ENCODE results near the gene KRTAP3-2. TPM values are rescaled to one million over a fixed set of nuclear protein-coding genes. Genes with fewer than 3 reads are reported as not detected.

Gene KRTAP3-2
- total and polyA plus RNA-seq, 2 donors (not counting 1 experiment from before 2014, with no cell fraction given), result not detected

- no peaks in the 10 kb centered on the region for H3K9me3 Mint-ChIP-seq (ENCODE audit: insufficient read depth)
- TF ChIP-seq EZH2 (IDR thresholded peaks at IDR 0.05; ENCODE audit: borderline replicate concordance, insufficient read depth, low read depth, low read length, poor library complexity, severe bottlenecking) (no peak), CTCF (IDR thresholded peaks at IDR 0.05) (no peak)
- ChIA-PET POLR2A (no interaction called here), CTCF (interaction anchor here (0.6 kb wide), 1 partner anchor 570 kb away, joined by 4 read pairs; no protein-coding TSS in a partner anchor)
- no peak overlapping the region for H3K4me2 ChIP-seq (replicated peaks; ENCODE audit: low read depth, low read length, poor library complexity, severe bottlenecking)
- H4K20me1 ChIP-seq (ENCODE audit: control insufficient read depth, insufficient read depth, low read length, poor library complexity, severe bottlenecking), result no peaks in the 10 kb centered on the region
- DNase-seq (no peak), ATAC-seq (ENCODE audit: low read depth) (no peak)
- H3K36me3 ChIP-seq (replicated peaks in 1 of 2; ENCODE audit: control extremely low read depth in 1 of 2, control insufficient read depth in 1 of 2, extremely low read depth in 1 of 2, insufficient read depth in 2 of 2, low read length in 1 of 2), result no peaks in the 10 kb centered on the region
- H3K4me1 Mint-ChIP-seq, result no peaks in the 10 kb centered on the region
- peaks cover 0 to 29% (median 14%) of the 10 kb centered on the region in 4 experiments for H3K27me3 ChIP-seq (replicated peaks in 1 of 4; ENCODE audit: control extremely low read depth in 1 of 4, control insufficient read depth in 3 of 4, insufficient read depth in 4 of 4, low read length in 3 of 4)
- no peaks in the 10 kb centered on the region for H3K4me1 ChIP-seq (ENCODE audit: control insufficient read depth in 2 of 2, insufficient read depth in 2 of 2, low read length in 2 of 2)
- no peaks in the 10 kb centered on the region for H3K79me2 ChIP-seq (ENCODE audit: control insufficient read depth, insufficient read depth, low read length)
- no peak overlapping the region for H3K27ac ChIP-seq (ENCODE audit: low read length in 2 of 2)
- no peak overlapping the region for H2AFZ ChIP-seq (ENCODE audit: insufficient read depth, low read depth, low read length, poor library complexity, severe bottlenecking)
- H3K27ac Mint-ChIP-seq, result no peak overlapping the region
- H3K9ac ChIP-seq (ENCODE audit: low read length), result no peak overlapping the region
- no peak overlapping the region for H3K4me3 ChIP-seq (ENCODE audit: control extremely low read depth in 1 of 5, extremely low read depth in 1 of 5, insufficient read depth in 1 of 5, low read depth in 2 of 5, low read length in 4 of 5)
- H3K27me3 Mint-ChIP-seq, result peaks cover 40% of the 10 kb centered on the region
- peaks cover 0 to 3% (median 0%) of the 10 kb centered on the region in 3 donors for H3K9me3 ChIP-seq (ENCODE audit: control extremely low read depth in 1 of 3, control insufficient read depth in 2 of 3, insufficient read depth in 1 of 3, low read length in 2 of 3)
- intact Hi-C loops (cut with micrococcal nuclease), result no loop called here
- H3K4me3 Mint-ChIP-seq, result no peak overlapping the region
- 93% methylated on average over 8 of the region's 8 CpGs for WGBS (ENCODE audit: insufficient coverage)
These were observed 19.1 kb downstream of the KRTAP3-2 start for GRCh38 chr17:40980596-40980995.

- intact Hi-C loops (cut with micrococcal nuclease), result no loop called here
- H3K79me2 ChIP-seq (ENCODE audit: control insufficient read depth, insufficient read depth, low read length), result no peaks in the 10 kb centered on the region
- H3K27ac Mint-ChIP-seq, result no peak overlapping the region
- H3K9ac ChIP-seq (ENCODE audit: low read length), result no peak overlapping the region
- H3K9me3 ChIP-seq (ENCODE audit: control extremely low read depth in 1 of 3, control insufficient read depth in 2 of 3, insufficient read depth in 1 of 3, low read length in 2 of 3), result peaks cover 0 to 3% (median 0%) of the 10 kb centered on the region in 3 donors
- H3K4me3 Mint-ChIP-seq, result no peak overlapping the region
- no peak overlapping the region for H3K4me2 ChIP-seq (replicated peaks; ENCODE audit: low read depth, low read length, poor library complexity, severe bottlenecking)
- WGBS (ENCODE audit: insufficient coverage), result 84% methylated on average over 3 of the region's 3 CpGs
- peaks cover 44% of the 10 kb centered on the region for H3K27me3 Mint-ChIP-seq
- no peaks in the 10 kb centered on the region for H4K20me1 ChIP-seq (ENCODE audit: control insufficient read depth, insufficient read depth, low read length, poor library complexity, severe bottlenecking)
- DNase-seq, result no peak
- no peaks in the 10 kb centered on the region for H3K4me1 ChIP-seq (ENCODE audit: control insufficient read depth in 2 of 2, insufficient read depth in 2 of 2, low read length in 2 of 2)
- no peak overlapping the region for H2AFZ ChIP-seq (ENCODE audit: insufficient read depth, low read depth, low read length, poor library complexity, severe bottlenecking)
- ChIA-PET POLR2A (no interaction called here), CTCF (no interaction called here)
- ATAC-seq (ENCODE audit: low read depth), result no peak
- no peaks in the 10 kb centered on the region for H3K9me3 Mint-ChIP-seq (ENCODE audit: insufficient read depth)
- no peaks in the 10 kb centered on the region for H3K4me1 Mint-ChIP-seq
- H3K27ac ChIP-seq (ENCODE audit: low read length in 2 of 2), result no peak overlapping the region
- H3K36me3 ChIP-seq (replicated peaks in 1 of 2; ENCODE audit: control extremely low read depth in 1 of 2, control insufficient read depth in 1 of 2, extremely low read depth in 1 of 2, insufficient read depth in 2 of 2, low read length in 1 of 2), result no peaks in the 10 kb centered on the region
- peaks cover 0 to 29% (median 14%) of the 10 kb centered on the region in 4 experiments for H3K27me3 ChIP-seq (replicated peaks in 1 of 4; ENCODE audit: control extremely low read depth in 1 of 4, control insufficient read depth in 3 of 4, insufficient read depth in 4 of 4, low read length in 3 of 4)
- TF ChIP-seq EZH2 (IDR thresholded peaks at IDR 0.05; ENCODE audit: borderline replicate concordance, insufficient read depth, low read depth, low read length, poor library complexity, severe bottlenecking) (no peak), CTCF (IDR thresholded peaks at IDR 0.05) (no peak)
- H3K4me3 ChIP-seq (ENCODE audit: control extremely low read depth in 1 of 5, extremely low read depth in 1 of 5, insufficient read depth in 1 of 5, low read depth in 2 of 5, low read length in 4 of 5), result no peak overlapping the region
These were observed 19.6 kb downstream of the KRTAP3-2 start for GRCh38 chr17:40980117-40980516.

All from B cell (primary cell).